Gastrocnemius medialis (tissue), 4 donors: Measurements from ENCODE around the gene FXYD2. TPM values are rescaled to one million over a fixed set of nuclear protein-coding genes. Genes with fewer than 3 reads are reported as not detected.

Source experiments
- ATAC-seq, 2 donors: fragments of 150-250 bp; one replicate each; pipeline ENCODE4 v1.9.1; 2016
- DNase-seq, 2 donors: peaks; one replicate each; pipeline ENCODE4 v3.0.0-alpha.2; 2019
- H3K27ac ChIP-seq, 4 donors: fragments of 200-600 bp; sonication (generic); 1 replicate in 1 of 4; 2 replicates in 3 of 4; pipeline ENCODE4 v1.5.1; 2016 to 2018; ENCODE audit warnings: mild to moderate bottlenecking in 2 of 4, moderate library complexity in 1 of 4
- H3K27me3 ChIP-seq, 3 donors: fragments of 200-600 bp; sonication (generic) in 2 of 3; 1 replicate in 1 of 3; 2 replicates in 2 of 3; pipeline versions ENCODE4 v1.5.1 to v1.6.0; 2016 to 2019; ENCODE audit warnings: mild to moderate bottlenecking in 1 of 3, moderate library complexity in 1 of 3
- H3K36me3 ChIP-seq, 2 donors: fragments of 200-600 bp; sonication (generic) in 1 of 2; one replicate each; pipeline ENCODE4 v1.5.1; 2017 to 2018
- H3K4me1 ChIP-seq, 2 donors: fragments of 200-600 bp; sonication (generic) in 1 of 2; one replicate each; pipeline ENCODE4 v1.5.1; 2016 to 2017; ENCODE audit warnings: mild to moderate bottlenecking in 2 of 2
- H3K4me3 ChIP-seq, 4 donors: fragments of 200-600 bp; sonication (generic) in 3 of 4; 1 replicate in 1 of 4; 2 replicates in 3 of 4; pipeline ENCODE4 v1.5.1; 2016 to 2019; ENCODE audit warnings: mild to moderate bottlenecking in 2 of 4
- H3K9me3 ChIP-seq, 3 donors: fragments of 200-600 bp; sonication (generic) in 2 of 3; 1 replicate in 1 of 3; 2 replicates in 2 of 3; pipeline ENCODE4 v1.5.1; 2016 to 2019
- POLR2A ChIP-seq, 2 donors: fragments of 450-650 bp; IDR thresholded peaks; one replicate each; pipeline ENCODE4 v1.6.1; 2017; ENCODE audit warnings: antibody characterized with exemption in 2 of 2, mild to moderate bottlenecking in 2 of 2, moderate library complexity in 2 of 2
- in situ Hi-C, 4 donors: fragments of 200-750 bp; cut with MboI; loops; one replicate each; pipeline versions ENCODE4 v1.15.0 to v1.8.0; 2017; ENCODE audit warnings: low sequenced_read_pairs in 4 of 4
- intact Hi-C: fragments of 100-400 bp; cut with DNase I; formaldehyde crosslinking; loops from one replicate; pipeline ENCODE4 v1.15.1; 2023; ENCODE audit warnings: low total_unique reads
- total RNA-seq, 4 donors: library from RNA; depleted of rRNA; stranded (reverse); fragments of >200 nt; gene quantifications; one replicate each; pipeline versions ENCODE4 v1.1.0 to v1.2.3, GENCODE V29; 2016
- TF ChIP-seq, protein P1 (sequence below), 5 experiments: fragments of 450-650 bp in 3 of 5; fragments of 200-600 bp in 2 of 5; sonication (generic) in 2 of 5; IDR thresholded peaks in 4 of 5; conservative IDR thresholded peaks in 1 of 5; 1 replicate in 4 of 5; 2 replicates in 1 of 5; pipeline ENCODE4 v1.5.1; 2016 to 2019; ENCODE audit warnings: antibody characterized with exemption in 5 of 5, mild to moderate bottlenecking in 3 of 5, moderate library complexity in 3 of 5

Gene FXYD2
- total RNA-seq, 4 donors from 2014 or later, result 0.87 TPM; not detected in 3

DNA sequence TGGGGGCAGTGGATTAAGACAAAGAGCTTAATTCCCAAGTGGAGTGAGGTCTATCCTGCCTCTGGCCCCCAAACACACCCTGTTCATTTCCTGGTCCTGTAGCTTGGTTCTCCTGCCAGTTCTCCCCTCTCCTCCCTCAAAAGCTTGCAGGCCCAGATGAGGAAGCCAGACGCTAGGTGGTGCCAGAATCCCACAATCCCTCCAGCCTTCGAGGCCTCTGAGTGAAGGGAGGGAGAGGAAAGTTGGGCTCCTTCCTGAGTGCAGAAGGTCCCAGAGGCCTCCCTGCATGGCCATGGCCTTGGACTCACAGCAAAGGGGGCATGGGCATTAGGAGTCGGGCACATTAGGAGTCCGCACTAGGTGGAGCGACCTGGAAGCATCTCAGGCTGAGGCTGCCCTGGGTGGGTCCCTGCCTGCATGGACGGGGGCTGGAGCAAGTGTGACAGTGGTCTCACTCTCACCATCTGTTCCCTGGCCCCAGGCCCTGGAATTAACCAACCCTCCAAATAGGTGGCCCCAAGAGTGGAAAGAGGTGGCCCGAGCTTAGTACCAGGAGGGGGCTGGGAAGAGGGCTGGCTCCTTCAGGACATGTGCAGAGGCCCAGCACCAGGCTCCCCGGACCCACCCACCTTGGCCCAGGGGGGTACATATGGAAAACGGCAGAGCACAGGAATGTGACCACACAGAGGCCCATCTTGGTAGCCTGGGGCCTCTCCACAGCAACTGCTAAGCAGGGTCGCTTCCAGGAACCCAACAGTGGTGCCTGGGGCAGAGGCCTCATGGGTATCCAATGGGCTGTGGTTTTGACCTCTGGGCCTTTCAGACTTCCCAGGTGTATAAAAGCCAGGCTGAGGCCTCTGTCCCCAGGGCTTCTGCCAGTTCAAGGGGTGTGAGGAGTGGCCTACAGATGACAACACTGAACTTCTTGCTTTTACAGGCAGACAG lies 5.2 kb downstream of the FXYD2 start:
- DNase-seq (no peak), ATAC-seq (no peak)
- intact Hi-C loops (loop anchor here (5.0 kb wide), 1 partner anchor 392 kb away; no protein-coding TSS in a partner anchor), in situ Hi-C loops (no loop called here)
- H3K9me3 ChIP-seq, result no peaks in the 10 kb centered on the region
- TF ChIP-seq, protein P1, sequence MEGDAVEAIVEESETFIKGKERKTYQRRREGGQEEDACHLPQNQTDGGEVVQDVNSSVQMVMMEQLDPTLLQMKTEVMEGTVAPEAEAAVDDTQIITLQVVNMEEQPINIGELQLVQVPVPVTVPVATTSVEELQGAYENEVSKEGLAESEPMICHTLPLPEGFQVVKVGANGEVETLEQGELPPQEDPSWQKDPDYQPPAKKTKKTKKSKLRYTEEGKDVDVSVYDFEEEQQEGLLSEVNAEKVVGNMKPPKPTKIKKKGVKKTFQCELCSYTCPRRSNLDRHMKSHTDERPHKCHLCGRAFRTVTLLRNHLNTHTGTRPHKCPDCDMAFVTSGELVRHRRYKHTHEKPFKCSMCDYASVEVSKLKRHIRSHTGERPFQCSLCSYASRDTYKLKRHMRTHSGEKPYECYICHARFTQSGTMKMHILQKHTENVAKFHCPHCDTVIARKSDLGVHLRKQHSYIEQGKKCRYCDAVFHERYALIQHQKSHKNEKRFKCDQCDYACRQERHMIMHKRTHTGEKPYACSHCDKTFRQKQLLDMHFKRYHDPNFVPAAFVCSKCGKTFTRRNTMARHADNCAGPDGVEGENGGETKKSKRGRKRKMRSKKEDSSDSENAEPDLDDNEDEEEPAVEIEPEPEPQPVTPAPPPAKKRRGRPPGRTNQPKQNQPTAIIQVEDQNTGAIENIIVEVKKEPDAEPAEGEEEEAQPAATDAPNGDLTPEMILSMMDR (IDR thresholded peaks at IDR 0.05 in 4 of 5, conservative IDR thresholded peaks at IDR 0.05 in 1 of 5), result peak in 1 of 5 experiments; percentile 25
- no peak for TF ChIP-seq POLR2A (IDR thresholded peaks at IDR 0.05)
- H3K27me3 ChIP-seq, result no peaks in the 10 kb centered on the region
- H3K4me3 ChIP-seq, result no peak overlapping the region
- no peaks in the 10 kb centered on the region for H3K36me3 ChIP-seq
- peaks cover 8 to 9% of the 10 kb centered on the region in 2 donors for H3K4me1 ChIP-seq
- no peak overlapping the region for H3K27ac ChIP-seq

DNA sequence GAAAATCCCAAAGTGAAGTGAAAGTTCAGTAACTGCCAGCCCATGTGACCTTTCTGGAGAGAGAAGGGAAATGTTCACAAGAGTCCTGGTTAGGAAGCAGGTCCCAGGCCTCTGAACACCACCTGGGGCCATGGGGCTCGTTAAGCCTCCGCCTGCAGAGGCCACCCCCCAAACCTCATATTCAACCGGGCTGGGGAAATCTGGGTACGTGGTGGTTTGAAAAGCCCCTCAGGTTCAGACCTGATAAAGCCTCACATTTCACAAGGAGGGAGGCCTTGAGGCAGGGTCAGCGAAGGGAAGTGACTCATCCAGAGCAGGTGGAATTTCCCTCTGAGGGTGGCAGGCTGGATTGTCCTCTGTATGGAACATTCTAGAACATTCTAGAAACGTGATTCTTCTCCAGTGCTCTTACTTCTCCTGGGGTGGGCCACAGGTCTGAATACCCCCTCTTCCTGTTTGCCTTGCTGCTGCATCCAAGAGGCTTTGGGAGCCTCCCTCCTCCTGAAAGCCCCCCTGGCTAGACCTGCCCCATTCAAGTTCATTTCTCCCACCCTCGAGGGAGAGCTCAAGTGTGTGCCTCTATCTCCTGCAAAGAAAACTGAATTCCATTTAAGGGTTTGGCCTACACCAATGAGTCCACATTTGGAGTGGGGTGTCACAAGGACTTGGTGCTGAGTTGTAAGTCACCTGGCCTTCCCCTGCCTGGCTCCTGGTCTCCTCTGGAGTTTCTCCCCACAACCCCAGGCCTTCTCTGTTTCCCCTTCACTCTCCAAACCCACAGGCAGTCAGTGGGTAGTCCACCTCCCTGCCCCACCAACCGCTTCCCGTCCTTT lies 6.3 kb downstream of the FXYD2 start:
- Histone ChIP-seq H3K4me1 (peaks cover 0 to 3% of the 10 kb centered on the region in 2 donors), H3K9me3 (no peaks in the 10 kb centered on the region), H3K27me3 (no peaks in the 10 kb centered on the region), H3K27ac (no peak overlapping the region), H3K36me3 (no peaks in the 10 kb centered on the region), H3K4me3 (no peak overlapping the region)
- intact Hi-C loops, result loop anchor here (5.0 kb wide), 1 partner anchor 391 kb away; no protein-coding TSS in a partner anchor
- in situ Hi-C loops, result no loop called here
- DNase-seq (no peak), ATAC-seq (peak in 1 of 2 donors; percentile 10)
- TF ChIP-seq POLR2A (IDR thresholded peaks at IDR 0.05), result no peak
- TF ChIP-seq, protein P1 (IDR thresholded peaks at IDR 0.05 in 4 of 5, conservative IDR thresholded peaks at IDR 0.05 in 1 of 5), result peak in 2 of 5 experiments; percentile 3 to 5

DNA sequence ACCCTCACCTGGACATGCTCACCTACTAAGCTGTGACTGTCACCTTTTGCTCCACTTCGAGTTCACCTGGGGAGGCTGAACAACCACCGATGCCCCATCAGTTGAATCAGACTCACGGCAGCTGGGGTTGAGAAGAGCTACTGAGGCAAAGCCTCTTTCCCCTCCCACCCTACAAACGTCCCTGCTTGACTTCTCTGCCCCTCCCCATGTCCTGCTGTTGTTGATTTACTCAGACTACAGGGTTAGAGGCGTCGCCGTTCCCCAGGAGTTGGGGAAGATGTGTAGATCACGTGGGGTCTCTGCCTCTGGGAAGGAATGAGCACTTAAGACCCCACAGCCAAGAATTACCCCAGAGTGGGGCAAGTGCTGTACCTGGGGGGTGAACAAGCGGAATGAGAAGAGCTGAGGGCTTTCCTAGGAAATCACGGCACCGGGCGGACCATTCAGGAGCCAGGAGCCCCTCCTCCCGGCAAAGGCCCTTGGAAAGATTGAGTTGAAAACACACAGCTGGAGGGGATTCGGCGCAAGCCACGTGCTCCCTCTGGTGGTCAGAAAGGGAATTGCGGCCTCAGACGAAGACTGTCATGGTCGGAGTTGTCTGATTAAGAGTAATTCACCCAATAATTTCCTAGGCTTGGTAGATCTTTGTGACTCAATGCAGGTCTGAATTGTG lies 7.0 kb downstream of the FXYD2 start:
- Histone ChIP-seq H3K36me3 (no peaks in the 10 kb centered on the region), H3K27ac (peak overlapping the region in 1 of 4 donors; percentile 18), H3K4me3 (no peak overlapping the region), H3K4me1 (peaks cover 0 to 3% of the 10 kb centered on the region in 2 donors), H3K27me3 (no peaks in the 10 kb centered on the region), H3K9me3 (no peaks in the 10 kb centered on the region)
- in situ Hi-C loops, result no loop called here
- intact Hi-C loops, result loop anchor here (5.0 kb wide), 1 partner anchor 390 kb away; no protein-coding TSS in a partner anchor
- no peak for TF ChIP-seq POLR2A (IDR thresholded peaks at IDR 0.05)
- TF ChIP-seq, protein P1 (IDR thresholded peaks at IDR 0.05 in 4 of 5, conservative IDR thresholded peaks at IDR 0.05 in 1 of 5), result peak; percentile 84 to 97 (median 91)
- peak; percentile 64 to 70 for ATAC-seq
- peak; percentile 31 to 62 for DNase-seq

DNA sequence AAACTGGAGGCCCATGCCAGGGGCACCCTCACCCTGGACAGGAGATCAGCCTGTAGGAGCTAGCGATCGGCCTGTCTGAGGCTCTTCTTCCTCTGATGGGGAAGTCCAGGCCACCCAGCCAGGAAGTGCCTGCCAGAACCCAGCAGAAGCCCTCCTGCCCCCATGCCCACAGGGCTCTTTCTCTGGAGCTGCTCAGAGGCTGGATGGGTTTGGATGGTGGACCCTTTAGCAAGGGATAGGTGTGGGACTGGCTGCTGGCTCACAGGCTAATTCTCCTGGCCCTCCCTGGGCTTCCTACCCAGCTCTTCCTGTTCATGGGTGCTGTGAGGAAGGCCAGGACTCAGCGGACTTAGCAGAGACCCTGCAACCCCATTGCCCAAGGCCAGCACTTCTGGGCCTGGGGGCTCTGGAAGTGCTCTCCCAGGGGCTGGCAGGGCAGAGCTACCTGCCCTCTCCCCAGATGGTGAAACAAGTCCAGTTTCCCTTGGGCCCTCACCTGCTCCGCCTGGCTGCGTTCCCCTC lies 7.6 kb downstream of the FXYD2 start:
- Histone ChIP-seq H3K36me3 (no peaks in the 10 kb centered on the region), H3K4me1 (peaks cover 0 to 3% of the 10 kb centered on the region in 2 donors), H3K4me3 (no peak overlapping the region), H3K27me3 (no peaks in the 10 kb centered on the region), H3K9me3 (no peaks in the 10 kb centered on the region), H3K27ac (no peak overlapping the region)
- in situ Hi-C loops, result no loop called here
- ATAC-seq, result no peak
- intact Hi-C loops, result loop anchor here (5.0 kb wide), 1 partner anchor 390 kb away; no protein-coding TSS in a partner anchor
- TF ChIP-seq, protein P1 (IDR thresholded peaks at IDR 0.05 in 4 of 5, conservative IDR thresholded peaks at IDR 0.05 in 1 of 5), result no peak
- TF ChIP-seq POLR2A (IDR thresholded peaks at IDR 0.05), result no peak
- no peak for DNase-seq
